ENCODE data around the gene RPN2. TPM values are rescaled to one million over a fixed set of nuclear protein-coding genes. Genes with fewer than 3 reads are reported as not detected.
A peak's percentile ranks its signal among the peaks of the same experiment; 100 is the strongest.

The RPN2 gene
- total RNA-seq, 1 donor from 2014 or later, result 252 TPM

GRCh38 chr20:37209661-37210314 lies 30.7 kb downstream of the RPN2 start:
- no peak for DNase-seq (ENCODE audit: low read depth in 2 of 2)

DNA sequence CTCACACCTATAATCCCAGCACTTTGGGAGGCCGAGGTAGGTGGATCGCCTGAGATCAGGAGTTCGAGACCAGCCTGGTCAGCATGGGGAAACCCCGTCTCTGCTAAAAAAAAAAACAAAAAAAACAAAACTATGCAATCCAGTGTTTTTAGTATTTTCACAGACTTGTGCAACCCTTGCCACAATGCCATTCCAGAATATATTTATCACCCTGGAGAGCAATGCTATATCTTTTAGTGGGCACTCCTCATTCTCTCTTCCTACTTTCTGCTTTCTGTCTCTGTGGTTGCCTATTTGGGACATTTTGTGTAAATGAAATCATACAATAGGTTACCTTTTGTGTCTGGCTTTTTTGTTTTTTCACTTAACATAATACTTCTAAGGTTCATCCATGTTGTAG lies 39.3 kb downstream of the RPN2 start:
- no peak for DNase-seq (ENCODE audit: low read depth in 2 of 2)

- DNase-seq (ENCODE audit: low read depth in 2 of 2), result no peak
Observed at GRCh38 chr20:37218976-37219375, 39.8 kb downstream of the RPN2 start.

GRCh38 chr20:37219751-37220668 lies 40.9 kb downstream of the RPN2 start:
- no peak for DNase-seq (ENCODE audit: low read depth in 2 of 2)

- no peak for DNase-seq (ENCODE audit: low read depth in 2 of 2)
Observed at GRCh38 chr20:37220731-37221130, 41.6 kb downstream of the RPN2 start.

DNA sequence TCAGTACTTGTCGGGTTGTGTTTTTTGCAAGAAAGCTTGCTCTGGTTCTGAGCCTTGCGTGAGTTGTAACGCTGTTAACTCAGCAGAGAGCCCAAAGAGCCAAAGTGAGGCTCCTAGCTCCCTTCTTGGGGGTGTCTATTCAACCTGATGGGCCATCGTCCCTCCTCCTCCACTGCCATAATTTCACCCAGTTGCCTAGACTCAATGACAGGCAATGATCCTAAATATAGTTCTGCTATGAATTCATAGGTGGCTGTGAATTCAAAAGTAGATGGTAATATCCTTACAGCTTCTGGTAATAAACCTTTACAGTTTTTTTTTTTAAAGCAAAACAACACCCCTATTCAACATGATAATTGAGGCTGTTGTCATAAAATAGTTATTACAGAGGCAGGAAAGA lies 43.0 kb downstream of the RPN2 start:
- no peak for DNase-seq (ENCODE audit: low read depth in 2 of 2)

- peak in 1 of 2 donors; percentile 59 for DNase-seq (ENCODE audit: low read depth in 2 of 2)
Observed at GRCh38 chr20:37223053-37223452, 43.9 kb downstream of the RPN2 start.

GRCh38 chr20:37225146-37225545 lies 46.0 kb downstream of the RPN2 start:
- DNase-seq (ENCODE audit: low read depth in 2 of 2), result no peak

- DNase-seq (ENCODE audit: low read depth in 2 of 2), result no peak
Observed at GRCh38 chr20:37226889-37227288, 47.8 kb downstream of the RPN2 start.

GRCh38 chr20:37228082-37228481 lies 49.0 kb downstream of the RPN2 start:
- no peak for DNase-seq (ENCODE audit: low read depth in 2 of 2)

DNA sequence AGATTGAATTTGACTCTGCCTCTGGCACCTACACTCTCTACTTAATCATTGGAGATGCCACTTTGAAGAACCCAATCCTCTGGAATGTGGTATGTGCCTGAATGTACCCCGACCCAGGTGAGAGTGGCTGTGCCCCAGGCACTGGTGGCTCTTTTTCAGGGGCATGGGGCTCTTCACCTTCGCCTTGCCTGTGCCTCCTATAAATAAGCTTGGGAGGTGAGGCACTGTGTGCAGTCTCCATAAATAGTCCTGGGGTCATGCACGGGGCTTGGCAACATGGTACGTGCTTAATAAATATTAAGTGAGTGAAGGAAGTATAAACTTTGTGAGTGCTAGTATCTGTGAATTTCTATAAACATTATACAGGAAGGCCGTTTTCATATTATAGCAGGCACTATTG lies 49.5 kb downstream of the RPN2 start:
- no peak for DNase-seq (ENCODE audit: low read depth in 2 of 2)

DNA sequence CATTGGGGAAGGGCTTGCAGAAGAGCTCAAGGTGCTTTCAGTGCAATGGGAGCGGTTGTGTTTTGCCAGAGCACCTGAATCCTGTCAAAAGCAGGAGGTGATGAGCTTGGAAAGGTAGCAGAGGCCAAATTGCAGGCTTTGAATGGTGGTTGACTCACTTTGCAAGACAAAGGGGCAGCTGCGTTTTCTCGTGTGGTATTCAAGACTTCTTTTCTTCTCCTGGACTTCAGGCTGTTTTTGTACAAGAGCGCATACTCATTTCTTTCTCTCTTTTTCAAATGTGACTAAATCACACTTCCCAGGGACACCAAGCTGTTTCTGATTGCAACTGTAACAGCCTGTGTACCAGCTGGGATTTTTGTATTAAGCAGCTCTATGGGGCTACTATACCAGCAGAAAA lies 50.2 kb downstream of the RPN2 start:
- no peak for DNase-seq (ENCODE audit: low read depth in 2 of 2)

DNA sequence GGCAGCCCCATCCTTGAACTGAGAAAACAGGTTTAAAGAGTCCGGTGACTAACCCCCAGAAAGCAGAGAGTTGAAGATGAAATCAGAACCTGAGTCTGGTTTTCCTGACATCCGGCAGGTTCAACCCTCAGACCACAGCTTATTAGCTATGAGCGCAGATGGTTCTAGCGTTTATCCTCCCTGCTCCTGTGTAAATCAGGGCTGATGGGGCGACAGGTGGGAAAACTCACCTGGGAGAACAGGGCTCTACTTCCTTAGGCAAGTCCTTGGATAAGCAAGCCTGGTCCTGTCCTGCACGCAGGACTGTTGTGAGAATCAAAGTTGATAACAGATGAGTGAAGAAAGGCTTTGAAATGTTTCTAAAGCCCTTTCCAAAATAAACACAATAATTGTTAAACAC lies 51.1 kb downstream of the RPN2 start:
- no peak for DNase-seq (ENCODE audit: low read depth in 2 of 2)

DNA sequence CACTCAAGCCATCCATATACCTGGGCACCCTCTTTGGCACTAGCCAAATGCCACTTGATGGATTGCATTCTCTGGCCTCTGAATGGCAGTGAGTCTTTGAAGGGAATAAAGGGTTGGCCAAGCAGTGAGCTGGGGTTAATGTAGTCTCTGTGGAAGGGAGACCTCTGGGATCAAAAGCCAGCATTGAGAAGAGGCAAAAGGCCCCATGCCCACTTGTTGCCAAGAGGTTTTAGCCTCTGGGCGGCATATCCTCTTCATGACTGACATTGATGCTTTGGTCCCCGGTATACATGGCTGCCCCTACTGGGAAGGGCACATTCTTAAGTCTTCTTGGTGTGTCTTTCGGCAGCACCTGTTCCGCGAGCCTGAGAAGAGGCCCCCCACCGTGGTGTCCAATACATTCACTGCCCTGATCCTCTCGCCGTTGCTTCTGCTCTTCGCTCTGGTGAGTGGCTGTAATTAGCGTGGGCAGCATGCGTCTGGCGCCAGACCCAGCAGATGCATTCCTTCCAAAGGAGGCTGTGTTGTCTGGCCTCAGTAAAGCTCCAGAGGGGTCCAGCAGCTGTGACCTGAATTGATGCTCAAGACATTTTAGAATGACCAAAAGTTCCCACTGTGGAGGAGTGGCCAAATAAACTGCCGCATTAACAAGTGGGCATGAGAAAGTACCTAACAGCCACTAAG lies 53.0 kb downstream of the RPN2 start:
- no peak for DNase-seq (ENCODE audit: low read depth in 2 of 2)

GRCh38 chr20:37233548-37234253 lies 54.6 kb downstream of the RPN2 start:
- DNase-seq (ENCODE audit: low read depth in 2 of 2), result no peak

GRCh38 chr20:37234254-37234581 lies 55.1 kb downstream of the RPN2 start:
- no peak for DNase-seq (ENCODE audit: low read depth in 2 of 2)

DNA sequence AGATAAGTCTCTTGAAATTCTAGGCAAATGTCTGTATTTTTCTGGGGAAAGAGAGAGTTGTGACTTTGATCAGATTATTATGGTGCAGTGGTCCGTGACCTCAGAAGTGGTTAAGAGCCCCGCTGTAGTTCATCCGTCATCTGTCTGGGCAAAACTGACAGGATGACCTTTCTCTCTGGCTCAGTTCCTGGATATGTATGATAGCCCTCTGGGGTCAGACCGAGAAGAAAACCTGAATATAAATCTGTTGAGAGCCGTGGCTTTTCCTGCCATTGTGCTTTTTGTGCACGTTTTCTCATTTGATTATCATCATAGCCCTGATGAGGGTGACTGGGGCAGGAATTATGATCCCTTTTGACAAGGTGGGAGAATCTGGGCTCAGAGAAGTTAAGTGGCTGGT lies 55.9 kb downstream of the RPN2 start:
- peak; percentile 18 to 92 for DNase-seq (ENCODE audit: low read depth in 2 of 2)

GRCh38 chr20:37236462-37236861 lies 57.3 kb downstream of the RPN2 start:
- no peak for DNase-seq (ENCODE audit: low read depth in 2 of 2)

GRCh38 chr20:37237656-37238055 lies 58.5 kb downstream of the RPN2 start:
- DNase-seq (ENCODE audit: low read depth in 2 of 2), result no peak

GRCh38 chr20:37238426-37238825 lies 59.3 kb downstream of the RPN2 start:
- no peak for DNase-seq (ENCODE audit: low read depth in 2 of 2)

DNA sequence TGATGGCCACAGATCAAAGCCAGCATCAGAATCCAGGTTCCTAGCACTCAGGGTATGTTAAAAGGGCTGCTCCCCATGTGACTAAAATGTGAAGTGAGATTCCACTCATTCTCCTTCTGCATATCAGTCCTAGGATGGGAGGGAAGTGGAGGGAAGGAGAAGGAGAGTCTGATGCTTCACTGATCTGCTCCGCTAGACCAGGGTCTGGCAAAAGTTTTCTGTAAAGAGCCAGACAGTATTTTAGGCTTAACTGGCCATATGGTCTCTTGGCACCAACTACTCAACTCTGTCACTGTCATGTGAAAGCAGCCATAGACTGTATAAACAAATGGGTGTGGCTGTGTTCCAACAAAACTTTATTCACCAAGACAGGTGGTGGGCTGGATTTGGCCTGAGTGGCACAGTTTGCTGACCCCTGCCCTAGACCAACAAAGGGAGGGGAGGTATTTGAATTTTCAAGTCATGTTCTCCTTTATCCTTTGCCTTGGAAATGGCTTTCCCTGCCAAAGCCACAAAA lies 59.9 kb downstream of the RPN2 start:
- DNase-seq (ENCODE audit: low read depth in 2 of 2), result peak in 1 of 2 donors; percentile 83

Data from lung microvascular endothelial cell (primary cell).